ENCODE measurements around the gene SHH. TPM values are rescaled to one million over a fixed set of nuclear protein-coding genes. Genes with fewer than 3 reads are reported as not detected.

The SHH gene
- total and polyA plus RNA-seq, 2 of the 13 experiments (the other 11 are each of a cell fraction or from before 2014, with no cell fraction given): 1.9 to 3.4 TPM

- ChIA-PET CTCF (ENCODE audit: low intra/inter-chr PET ratio, low total read pairs) (no interaction called here), POLR2A (no interaction called here)
- H3K79me2 ChIP-seq (ENCODE audit: insufficient read depth, low read length): no peaks in the 10 kb centered on the region
- BruUV-seq (replicated peaks): no TSS peak
- intact Hi-C loops (cut with micrococcal nuclease; ENCODE audit: unreplicated experiment): no loop called here
- in situ Hi-C loops (cut with HindIII; ENCODE audit: extremely low pct_ligation_motif_present, low pct_unique_long_range_greater_than_20kb): no loop called here
- FAIRE-seq (no peak), ATAC-seq (no peak), DNase-seq (ENCODE audit: low spot score) (no peak)
- no peak overlapping the region for H3K4me2 ChIP-seq (ENCODE audit: low read depth, low read length)
- no peak overlapping the region for H3K27ac ChIP-seq (ENCODE audit: extremely low read length, insufficient read depth, low read length)
- H3K9me3 ChIP-seq (ENCODE audit: low read length): no peaks in the 10 kb centered on the region
- no peak for TF ChIP-seq PHB2 (IDR thresholded peaks at IDR 0.05; ENCODE audit: partially characterized antibody)
- TF ChIP-seq, protein P1, sequence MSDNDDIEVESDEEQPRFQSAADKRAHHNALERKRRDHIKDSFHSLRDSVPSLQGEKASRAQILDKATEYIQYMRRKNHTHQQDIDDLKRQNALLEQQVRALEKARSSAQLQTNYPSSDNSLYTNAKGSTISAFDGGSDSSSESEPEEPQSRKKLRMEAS (IDR thresholded peaks at IDR 0.05): no peak
- TF ChIP-seq ZNF234 (CRISPR knock-in tag; conservative IDR thresholded peaks at IDR 0.05): no peak
- no peak for TF ChIP-seq MTERF4 (CRISPR knock-in tag; IDR thresholded peaks at IDR 0.05)
- no peak for TF ChIP-seq FIP1L1 (IDR thresholded peaks at IDR 0.05; ENCODE audit: borderline replicate concordance, insufficient read depth, low read depth, low read length)
- TF ChIP-seq, protein P2, sequence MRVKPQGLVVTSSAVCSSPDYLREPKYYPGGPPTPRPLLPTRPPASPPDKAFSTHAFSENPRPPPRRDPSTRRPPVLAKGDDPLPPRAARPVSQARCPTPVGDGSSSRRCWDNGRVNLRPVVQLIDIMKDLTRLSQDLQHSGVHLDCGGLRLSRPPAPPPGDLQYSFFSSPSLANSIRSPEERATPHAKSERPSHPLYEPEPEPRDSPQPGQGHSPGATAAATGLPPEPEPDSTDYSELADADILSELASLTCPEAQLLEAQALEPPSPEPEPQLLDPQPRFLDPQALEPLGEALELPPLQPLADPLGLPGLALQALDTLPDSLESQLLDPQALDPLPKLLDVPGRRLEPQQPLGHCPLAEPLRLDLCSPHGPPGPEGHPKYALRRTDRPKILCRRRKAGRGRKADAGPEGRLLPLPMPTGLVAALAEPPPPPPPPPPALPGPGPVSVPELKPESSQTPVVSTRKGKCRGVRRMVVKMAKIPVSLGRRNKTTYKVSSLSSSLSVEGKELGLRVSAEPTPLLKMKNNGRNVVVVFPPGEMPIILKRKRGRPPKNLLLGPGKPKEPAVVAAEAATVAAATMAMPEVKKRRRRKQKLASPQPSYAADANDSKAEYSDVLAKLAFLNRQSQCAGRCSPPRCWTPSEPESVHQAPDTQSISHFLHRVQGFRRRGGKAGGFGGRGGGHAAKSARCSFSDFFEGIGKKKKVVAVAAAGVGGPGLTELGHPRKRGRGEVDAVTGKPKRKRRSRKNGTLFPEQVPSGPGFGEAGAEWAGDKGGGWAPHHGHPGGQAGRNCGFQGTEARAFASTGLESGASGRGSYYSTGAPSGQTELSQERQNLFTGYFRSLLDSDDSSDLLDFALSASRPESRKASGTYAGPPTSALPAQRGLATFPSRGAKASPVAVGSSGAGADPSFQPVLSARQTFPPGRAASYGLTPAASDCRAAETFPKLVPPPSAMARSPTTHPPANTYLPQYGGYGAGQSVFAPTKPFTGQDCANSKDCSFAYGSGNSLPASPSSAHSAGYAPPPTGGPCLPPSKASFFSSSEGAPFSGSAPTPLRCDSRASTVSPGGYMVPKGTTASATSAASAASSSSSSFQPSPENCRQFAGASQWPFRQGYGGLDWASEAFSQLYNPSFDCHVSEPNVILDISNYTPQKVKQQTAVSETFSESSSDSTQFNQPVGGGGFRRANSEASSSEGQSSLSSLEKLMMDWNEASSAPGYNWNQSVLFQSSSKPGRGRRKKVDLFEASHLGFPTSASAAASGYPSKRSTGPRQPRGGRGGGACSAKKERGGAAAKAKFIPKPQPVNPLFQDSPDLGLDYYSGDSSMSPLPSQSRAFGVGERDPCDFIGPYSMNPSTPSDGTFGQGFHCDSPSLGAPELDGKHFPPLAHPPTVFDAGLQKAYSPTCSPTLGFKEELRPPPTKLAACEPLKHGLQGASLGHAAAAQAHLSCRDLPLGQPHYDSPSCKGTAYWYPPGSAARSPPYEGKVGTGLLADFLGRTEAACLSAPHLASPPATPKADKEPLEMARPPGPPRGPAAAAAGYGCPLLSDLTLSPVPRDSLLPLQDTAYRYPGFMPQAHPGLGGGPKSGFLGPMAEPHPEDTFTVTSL (CRISPR knock-in tag; IDR thresholded peaks at IDR 0.05; ENCODE audit: borderline replicate concordance): no peak
- TF ChIP-seq PTBP1 (IDR thresholded peaks at IDR 0.05; ENCODE audit: low read depth, low read length, poor library complexity, severe bottlenecking): no peak
- no peak for TF ChIP-seq NAIF1 (CRISPR knock-in tag; IDR thresholded peaks at IDR 0.05; ENCODE audit: borderline replicate concordance)
- TF ChIP-seq ZKSCAN8 (CRISPR knock-in tag; IDR thresholded peaks at IDR 0.05; ENCODE audit: borderline replicate concordance): no peak
- TF ChIP-seq DPF2 (CRISPR knock-in tag; IDR thresholded peaks at IDR 0.05; ENCODE audit: borderline replicate concordance, low read depth): no peak
- TF ChIP-seq, protein P3, sequence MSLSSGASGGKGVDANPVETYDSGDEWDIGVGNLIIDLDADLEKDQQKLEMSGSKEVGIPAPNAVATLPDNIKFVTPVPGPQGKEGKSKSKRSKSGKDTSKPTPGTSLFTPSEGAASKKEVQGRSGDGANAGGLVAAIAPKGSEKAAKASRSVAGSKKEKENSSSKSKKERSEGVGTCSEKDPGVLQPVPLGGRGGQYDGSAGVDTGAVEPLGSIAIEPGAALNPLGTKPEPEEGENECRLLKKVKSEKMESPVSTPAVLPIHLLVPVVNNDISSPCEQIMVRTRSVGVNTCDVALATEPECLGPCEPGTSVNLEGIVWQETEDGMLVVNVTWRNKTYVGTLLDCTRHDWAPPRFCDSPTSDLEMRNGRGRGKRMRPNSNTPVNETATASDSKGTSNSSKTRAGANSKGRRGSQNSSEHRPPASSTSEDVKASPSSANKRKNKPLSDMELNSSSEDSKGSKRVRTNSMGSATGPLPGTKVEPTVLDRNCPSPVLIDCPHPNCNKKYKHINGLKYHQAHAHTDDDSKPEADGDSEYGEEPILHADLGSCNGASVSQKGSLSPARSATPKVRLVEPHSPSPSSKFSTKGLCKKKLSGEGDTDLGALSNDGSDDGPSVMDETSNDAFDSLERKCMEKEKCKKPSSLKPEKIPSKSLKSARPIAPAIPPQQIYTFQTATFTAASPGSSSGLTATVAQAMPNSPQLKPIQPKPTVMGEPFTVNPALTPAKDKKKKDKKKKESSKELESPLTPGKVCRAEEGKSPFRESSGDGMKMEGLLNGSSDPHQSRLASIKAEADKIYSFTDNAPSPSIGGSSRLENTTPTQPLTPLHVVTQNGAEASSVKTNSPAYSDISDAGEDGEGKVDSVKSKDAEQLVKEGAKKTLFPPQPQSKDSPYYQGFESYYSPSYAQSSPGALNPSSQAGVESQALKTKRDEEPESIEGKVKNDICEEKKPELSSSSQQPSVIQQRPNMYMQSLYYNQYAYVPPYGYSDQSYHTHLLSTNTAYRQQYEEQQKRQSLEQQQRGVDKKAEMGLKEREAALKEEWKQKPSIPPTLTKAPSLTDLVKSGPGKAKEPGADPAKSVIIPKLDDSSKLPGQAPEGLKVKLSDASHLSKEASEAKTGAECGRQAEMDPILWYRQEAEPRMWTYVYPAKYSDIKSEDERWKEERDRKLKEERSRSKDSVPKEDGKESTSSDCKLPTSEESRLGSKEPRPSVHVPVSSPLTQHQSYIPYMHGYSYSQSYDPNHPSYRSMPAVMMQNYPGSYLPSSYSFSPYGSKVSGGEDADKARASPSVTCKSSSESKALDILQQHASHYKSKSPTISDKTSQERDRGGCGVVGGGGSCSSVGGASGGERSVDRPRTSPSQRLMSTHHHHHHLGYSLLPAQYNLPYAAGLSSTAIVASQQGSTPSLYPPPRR (CRISPR knock-in tag; IDR thresholded peaks at IDR 0.05; ENCODE audit: borderline replicate concordance): no peak
- TF ChIP-seq ZNF564 (CRISPR knock-in tag; IDR thresholded peaks at IDR 0.05): no peak
- TF ChIP-seq ZNF670 (CRISPR knock-in tag; IDR thresholded peaks at IDR 0.05; ENCODE audit: borderline replicate concordance): no peak
- no peak overlapping the region for H3K9ac ChIP-seq (ENCODE audit: insufficient read depth, low read depth, low read length)
- H3K27me3 ChIP-seq (ENCODE audit: control insufficient read depth in 1 of 2, insufficient read depth in 2 of 2, low read length in 2 of 2): peaks cover 6 to 81% of the 10 kb centered on the region in 2 experiments
- H3K36me3 ChIP-seq (replicated peaks in 1 of 2; ENCODE audit: control insufficient read depth in 1 of 2, insufficient read depth in 2 of 2, low read length in 2 of 2): no peaks in the 10 kb centered on the region
- H2AFZ ChIP-seq (ENCODE audit: low read length): no peak overlapping the region
- no peaks in the 10 kb centered on the region for H4K20me1 ChIP-seq (ENCODE audit: insufficient read depth, low read length)
- H3K4me3 ChIP-seq (replicated peaks in 1 of 3; ENCODE audit: insufficient read depth in 1 of 3, low read depth in 2 of 3, low read length in 3 of 3): no peak overlapping the region
- 53% methylated on average over 5 of the region's 5 CpGs for WGBS (ENCODE audit: low lambda C conversion rate)
- H3K4me1 ChIP-seq (ENCODE audit: insufficient read depth, low read length): peaks cover 15% of the 10 kb centered on the region
Measured at GRCh38 chr7:155846156-155846555, 33.9 kb upstream of the SHH start.

Measured in HepG2 (cell line).